HepG2 (cell line): ENCODE results near the gene DAG1. TPM values are rescaled to one million over a fixed set of nuclear protein-coding genes. Genes with fewer than 3 reads are reported as not detected.

Experiments
- ASH2L ChIP-seq: fragments of 300-600, 200-600 bp; sonication (generic); IDR thresholded peaks from 2 replicates; pipeline ENCODE4 v1.7.0; 2017; ENCODE audit warnings: low read depth, mild to moderate bottlenecking, moderate library complexity, mixed read lengths, low read length; ENCODE audit not compliant: insufficient read length
- HES4 ChIP-seq: sonication (generic); formaldehyde crosslinking; IDR thresholded peaks from 2 replicates; pipeline ENCODE4 v1.9.0; 2021; ENCODE audit warnings: mild to moderate bottlenecking, missing genetic modification reagents, borderline replicate concordance
- HNF1B ChIP-seq: sonication (generic); formaldehyde crosslinking; IDR thresholded peaks from 2 replicates; pipeline ENCODE4 v1.5.1; 2020; ENCODE audit warnings: mild to moderate bottlenecking, moderate library complexity, missing genetic modification reagents
- JUNB ChIP-seq: sonication (generic); formaldehyde crosslinking; IDR thresholded peaks from 2 replicates; pipeline ENCODE4 v1.8.0; 2022; ENCODE audit warnings: missing genetic modification reagents, mild to moderate bottlenecking, borderline replicate concordance
- KAT2B ChIP-seq: fragments of 150-350 bp; IDR thresholded peaks from 2 replicates; pipeline ENCODE4 v1.6.1; 2014; ENCODE audit warnings: low read depth, low read length, borderline replicate concordance
- KDM5B ChIP-seq: sonication (generic); formaldehyde crosslinking; IDR thresholded peaks from 2 replicates; pipeline ENCODE4 v1.4.0; 2020; ENCODE audit warnings: missing genetic modification reagents, mild to moderate bottlenecking, borderline replicate concordance
- KLF12 ChIP-seq: sonication (generic); formaldehyde crosslinking; IDR thresholded peaks from 2 replicates; pipeline ENCODE4 v1.4.0; 2020; ENCODE audit warnings: missing genetic modification reagents, borderline replicate concordance
- ONECUT2 ChIP-seq: sonication (generic); formaldehyde crosslinking; IDR thresholded peaks from 2 replicates; pipeline ENCODE4 v1.4.0; 2020; ENCODE audit warnings: missing genetic modification reagents
- ZBTB42 ChIP-seq: sonication (generic); formaldehyde crosslinking; IDR thresholded peaks from 2 replicates; pipeline ENCODE4 v1.5.0; 2020; ENCODE audit warnings: mild to moderate bottlenecking, missing genetic modification reagents
- ZNF136 ChIP-seq: sonication (generic); formaldehyde crosslinking; IDR thresholded peaks from 2 replicates; pipeline ENCODE4 v1.8.1; 2022; ENCODE audit warnings: low read depth, mild to moderate bottlenecking, moderate library complexity, missing genetic modification reagents
- ZNF264 ChIP-seq: sonication (generic); formaldehyde crosslinking; IDR thresholded peaks from 2 replicates; pipeline ENCODE4 v1.4.0; 2020; ENCODE audit warnings: missing genetic modification reagents
- ZNF335 ChIP-seq: sonication (generic); formaldehyde crosslinking; IDR thresholded peaks from 2 replicates; pipeline ENCODE4 v1.4.0; 2020; ENCODE audit warnings: missing genetic modification reagents
- ZNF709 ChIP-seq: sonication (generic); formaldehyde crosslinking; IDR thresholded peaks from 2 replicates; pipeline ENCODE4 v1.5.0; 2020; ENCODE audit warnings: mild to moderate bottlenecking, missing genetic modification reagents
- ZSCAN31 ChIP-seq: sonication (generic); formaldehyde crosslinking; IDR thresholded peaks from 2 replicates; pipeline ENCODE4 v1.5.0; 2020; ENCODE audit warnings: low read depth, mild to moderate bottlenecking, missing genetic modification reagents
- polyA plus RNA-seq, 8 experiments: library from polyadenylated mRNA; depleted of rRNA in 3 of 8; stranded (reverse) in 7 of 8; unstranded in 1 of 8; fragments of >200 nt; fragmentation: Illumina TruSeq in 4 of 8; extraction: Trizol in 4 of 8; gene quantifications; 2 replicates each; pipeline versions ENCODE4 v1.2.1 to v1.2.3, GENCODE V29; 2011 to 2016; ENCODE audit warnings: low read depth in 4 of 8, missing spikeins in 1 of 8, mixed read lengths in 1 of 8; ENCODE audit not compliant: insufficient read depth in 1 of 8
- total RNA-seq, 5 experiments: library from RNA; depleted of rRNA; stranded (reverse); fragments of >200 nt; fragmentation: Illumina TruSeq; extraction: Trizol; gene quantifications; 2 replicates each; pipeline ENCODE4 v1.2.3, GENCODE V29; 2016; ENCODE audit warnings: low read depth in 1 of 5
- TF ChIP-seq, protein P1 (sequence below): sonication (generic); formaldehyde crosslinking; IDR thresholded peaks from 2 replicates; pipeline ENCODE4 v1.4.0; 2020; ENCODE audit warnings: low read depth, missing genetic modification reagents
- TF ChIP-seq, protein P2 (sequence below): sonication (generic); formaldehyde crosslinking; IDR thresholded peaks from 2 replicates; pipeline ENCODE4 v1.4.0; 2020; ENCODE audit warnings: missing genetic modification reagents, borderline replicate concordance

Gene DAG1
- total and polyA plus RNA-seq, 2 of the 13 experiments (the other 11 are each of a cell fraction or from before 2014, with no cell fraction given) = 47.3 to 50.4 TPM

DNA sequence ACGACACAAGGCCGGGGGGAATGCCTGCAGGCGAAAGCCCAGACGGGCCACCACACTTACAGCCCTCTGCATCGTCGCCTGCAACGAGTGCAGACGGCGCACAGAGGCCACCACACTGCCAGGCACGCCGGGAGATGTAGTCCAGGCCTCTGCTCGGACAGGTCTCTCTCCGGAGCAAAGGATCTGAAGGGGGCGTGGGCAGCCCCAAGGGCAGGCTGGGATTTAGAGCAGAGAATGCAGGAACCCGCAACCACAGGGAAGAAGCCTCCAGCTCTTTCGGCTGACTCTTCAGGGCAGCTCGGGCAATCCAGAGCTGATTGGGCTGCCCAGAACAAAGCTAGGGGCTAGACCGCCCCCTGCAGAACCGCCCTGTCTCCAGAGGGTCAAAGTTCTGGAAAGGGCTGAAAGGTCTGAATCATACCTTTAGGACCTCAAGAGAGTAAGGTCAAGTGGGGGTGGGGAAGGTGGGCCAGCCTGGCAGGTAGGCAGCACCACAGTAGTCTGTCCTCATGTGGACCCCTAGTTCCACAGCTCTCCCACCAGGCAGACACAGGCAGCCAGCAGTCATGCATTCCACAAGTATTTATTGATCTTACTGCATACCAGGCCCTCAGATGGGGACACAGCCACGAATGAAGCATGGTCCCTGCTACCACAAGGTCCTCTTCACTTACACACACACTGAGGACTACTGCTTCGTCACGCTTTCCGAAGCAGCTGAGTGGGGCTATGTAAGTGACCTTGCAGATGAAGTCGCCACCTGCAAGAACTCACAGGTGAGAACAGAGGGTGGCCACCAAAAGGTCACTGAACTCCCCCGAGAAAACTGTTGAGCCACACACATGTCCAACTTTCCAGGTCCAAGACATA, 47.5 kb upstream of the DAG1 start, which contains the start of gene AMT (continued):
- TF ChIP-seq JUNB (CRISPR knock-in tag) (no peak), ONECUT2 (CRISPR knock-in tag) (peak; percentile 84), ZNF136 (CRISPR knock-in tag) (no peak), HNF1B (CRISPR knock-in tag) (peak; percentile 52), KDM5B (CRISPR knock-in tag) (peak; percentile 18; the same call in 1 of the 2 replicates), ZNF709 (CRISPR knock-in tag) (0 out of 2 replicates have a peak, but pooled peaks have one; percentile 59), HES4 (CRISPR knock-in tag) (0 out of 2 replicates have a peak, but pooled peaks have one; percentile 32), ZNF264 (peak; percentile 55; the same call in 1 of the 2 replicates), KAT2B (no peak), KLF12 (CRISPR knock-in tag) (0 out of 2 replicates have a peak, but pooled peaks have one; percentile 67), ZBTB42 (0 out of 2 replicates have a peak, but pooled peaks have one; percentile 27), ZSCAN31 (CRISPR knock-in tag) (peak; percentile 67; the same call in 1 of the 2 replicates), ASH2L (peak; percentile 70), ZNF335 (CRISPR knock-in tag) (peak; percentile 98)
- TF ChIP-seq, protein P1, sequence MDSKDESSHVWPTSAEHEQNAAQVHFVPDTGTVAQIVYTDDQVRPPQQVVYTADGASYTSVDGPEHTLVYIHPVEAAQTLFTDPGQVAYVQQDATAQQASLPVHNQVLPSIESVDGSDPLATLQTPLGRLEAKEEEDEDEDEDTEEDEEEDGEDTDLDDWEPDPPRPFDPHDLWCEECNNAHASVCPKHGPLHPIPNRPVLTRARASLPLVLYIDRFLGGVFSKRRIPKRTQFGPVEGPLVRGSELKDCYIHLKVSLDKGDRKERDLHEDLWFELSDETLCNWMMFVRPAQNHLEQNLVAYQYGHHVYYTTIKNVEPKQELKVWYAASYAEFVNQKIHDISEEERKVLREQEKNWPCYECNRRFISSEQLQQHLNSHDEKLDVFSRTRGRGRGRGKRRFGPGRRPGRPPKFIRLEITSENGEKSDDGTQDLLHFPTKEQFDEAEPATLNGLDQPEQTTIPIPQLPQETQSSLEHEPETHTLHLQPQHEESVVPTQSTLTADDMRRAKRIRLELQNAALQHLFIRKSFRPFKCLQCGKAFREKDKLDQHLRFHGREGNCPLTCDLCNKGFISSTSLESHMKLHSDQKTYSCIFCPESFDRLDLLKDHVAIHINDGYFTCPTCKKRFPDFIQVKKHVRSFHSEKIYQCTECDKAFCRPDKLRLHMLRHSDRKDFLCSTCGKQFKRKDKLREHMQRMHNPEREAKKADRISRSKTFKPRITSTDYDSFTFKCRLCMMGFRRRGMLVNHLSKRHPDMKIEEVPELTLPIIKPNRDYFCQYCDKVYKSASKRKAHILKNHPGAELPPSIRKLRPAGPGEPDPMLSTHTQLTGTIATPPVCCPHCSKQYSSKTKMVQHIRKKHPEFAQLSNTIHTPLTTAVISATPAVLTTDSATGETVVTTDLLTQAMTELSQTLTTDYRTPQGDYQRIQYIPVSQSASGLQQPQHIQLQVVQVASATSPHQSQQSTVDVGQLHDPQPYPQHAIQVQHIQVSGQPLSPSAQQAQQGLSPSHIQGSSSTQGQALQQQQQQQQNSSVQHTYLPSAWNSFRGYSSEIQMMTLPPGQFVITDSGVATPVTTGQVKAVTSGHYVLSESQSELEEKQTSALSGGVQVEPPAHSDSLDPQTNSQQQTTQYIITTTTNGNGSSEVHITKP (CRISPR knock-in tag) = peak; percentile 63
- TF ChIP-seq, protein P2, sequence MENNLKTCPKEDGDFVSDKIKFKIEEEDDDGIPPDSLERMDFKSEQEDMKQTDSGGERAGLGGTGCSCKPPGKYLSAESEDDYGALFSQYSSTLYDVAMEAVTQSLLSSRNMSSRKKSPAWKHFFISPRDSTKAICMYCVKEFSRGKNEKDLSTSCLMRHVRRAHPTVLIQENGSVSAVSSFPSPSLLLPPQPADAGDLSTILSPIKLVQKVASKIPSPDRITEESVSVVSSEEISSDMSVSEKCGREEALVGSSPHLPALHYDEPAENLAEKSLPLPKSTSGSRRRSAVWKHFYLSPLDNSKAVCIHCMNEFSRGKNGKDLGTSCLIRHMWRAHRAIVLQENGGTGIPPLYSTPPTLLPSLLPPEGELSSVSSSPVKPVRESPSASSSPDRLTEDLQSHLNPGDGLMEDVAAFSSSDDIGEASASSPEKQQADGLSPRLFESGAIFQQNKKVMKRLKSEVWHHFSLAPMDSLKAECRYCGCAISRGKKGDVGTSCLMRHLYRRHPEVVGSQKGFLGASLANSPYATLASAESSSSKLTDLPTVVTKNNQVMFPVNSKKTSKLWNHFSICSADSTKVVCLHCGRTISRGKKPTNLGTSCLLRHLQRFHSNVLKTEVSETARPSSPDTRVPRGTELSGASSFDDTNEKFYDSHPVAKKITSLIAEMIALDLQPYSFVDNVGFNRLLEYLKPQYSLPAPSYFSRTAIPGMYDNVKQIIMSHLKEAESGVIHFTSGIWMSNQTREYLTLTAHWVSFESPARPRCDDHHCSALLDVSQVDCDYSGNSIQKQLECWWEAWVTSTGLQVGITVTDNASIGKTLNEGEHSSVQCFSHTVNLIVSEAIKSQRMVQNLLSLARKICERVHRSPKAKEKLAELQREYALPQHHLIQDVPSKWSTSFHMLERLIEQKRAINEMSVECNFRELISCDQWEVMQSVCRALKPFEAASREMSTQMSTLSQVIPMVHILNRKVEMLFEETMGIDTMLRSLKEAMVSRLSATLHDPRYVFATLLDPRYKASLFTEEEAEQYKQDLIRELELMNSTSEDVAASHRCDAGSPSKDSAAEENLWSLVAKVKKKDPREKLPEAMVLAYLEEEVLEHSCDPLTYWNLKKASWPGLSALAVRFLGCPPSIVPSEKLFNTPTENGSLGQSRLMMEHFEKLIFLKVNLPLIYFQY (CRISPR knock-in tag) = peak; percentile 76
